Activated naive CD4-positive, alpha-beta T cell treated with anti-CD3 and anti-CD28 coated beads, Interleukin-2, amount 50 U/mL, for 24 hours (primary cell): ENCODE measurements around the gene PDPK1.
"Not testable (repeated sequence)": the region's sequence is repeated elsewhere in the genome, so short reads cannot be mapped to it uniquely, and the experiment has no call there.

Experiments
- H3K27ac Mint-ChIP-seq: one replicate; pipeline ENCODE4 v1.8.0; 2021; ENCODE audit warnings: mild to moderate bottlenecking, mixed read lengths
- H3K27me3 Mint-ChIP-seq: one replicate; pipeline ENCODE4 v1.8.0; 2021; ENCODE audit warnings: mixed read lengths
- H3K36me3 Mint-ChIP-seq: one replicate; pipeline ENCODE4 v1.8.0; 2021; ENCODE audit warnings: mixed read lengths
- H3K4me1 Mint-ChIP-seq: one replicate; pipeline ENCODE4 v1.8.0; 2021; ENCODE audit warnings: mixed read lengths
- H3K4me3 Mint-ChIP-seq: one replicate; pipeline ENCODE4 v1.8.0; 2021; ENCODE audit warnings: mild to moderate bottlenecking, mixed read lengths
- H3K9me3 Mint-ChIP-seq: one replicate; pipeline ENCODE4 v1.8.0; 2021; ENCODE audit warnings: mixed read lengths

PDPK1 gene

GRCh38 chr16:2528161-2529060, 9.4 kb upstream of the PDPK1 start:
- no peaks in the 10 kb centered on the region for H3K27me3 Mint-ChIP-seq
- H3K36me3 Mint-ChIP-seq, result peaks cover 1% of the 10 kb centered on the region
- no peak overlapping the region for H3K27ac Mint-ChIP-seq
- H3K4me3 Mint-ChIP-seq, result no peak overlapping the region
- peaks cover 16% of the 10 kb centered on the region for H3K4me1 Mint-ChIP-seq
- H3K9me3 Mint-ChIP-seq, result no peaks in the 10 kb centered on the region

- H3K36me3 Mint-ChIP-seq, result no peaks in the 10 kb centered on the region
- H3K27me3 Mint-ChIP-seq, result no peaks in the 10 kb centered on the region
- H3K27ac Mint-ChIP-seq, result no peak overlapping the region
- no peak overlapping the region for H3K4me3 Mint-ChIP-seq
- no peaks in the 10 kb centered on the region for H3K9me3 Mint-ChIP-seq
- peaks cover 14% of the 10 kb centered on the region for H3K4me1 Mint-ChIP-seq
These were observed 8.5 kb upstream of the PDPK1 start for GRCh38 chr16:2529061-2529931.

GRCh38 chr16:2529961-2530628, 7.7 kb upstream of the PDPK1 start:
- H3K36me3 Mint-ChIP-seq, result no peaks in the 10 kb centered on the region
- peaks cover 10% of the 10 kb centered on the region for H3K4me1 Mint-ChIP-seq
- H3K9me3 Mint-ChIP-seq, result no peaks in the 10 kb centered on the region
- H3K27ac Mint-ChIP-seq, result no peak overlapping the region
- H3K27me3 Mint-ChIP-seq, result no peaks in the 10 kb centered on the region
- no peak overlapping the region for H3K4me3 Mint-ChIP-seq

GRCh38 chr16:2530629-2531318, 7.0 kb upstream of the PDPK1 start:
- H3K36me3 Mint-ChIP-seq, result no peaks in the 10 kb centered on the region
- H3K9me3 Mint-ChIP-seq, result no peaks in the 10 kb centered on the region
- H3K4me3 Mint-ChIP-seq, result peak overlapping the region; percentile 93
- no peaks in the 10 kb centered on the region for H3K27me3 Mint-ChIP-seq
- H3K27ac Mint-ChIP-seq, result peak overlapping the region; percentile 77
- peaks cover 10% of the 10 kb centered on the region for H3K4me1 Mint-ChIP-seq

GRCh38 chr16:2531371-2531695, 6.5 kb upstream of the PDPK1 start, which contains the start of gene CEMP1:
CEMP1 (minus strand) TSS chr16:2531408; CDS start chr16:2531073, 335 bp downstream.
- H3K36me3 Mint-ChIP-seq, result no peaks in the 10 kb centered on the region
- peak within 1 kb of the TSS; percentile 93 for H3K4me3 Mint-ChIP-seq
- H3K27ac Mint-ChIP-seq, result peak within 1 kb of the TSS; percentile 97
- H3K9me3 Mint-ChIP-seq, result no peaks in the 10 kb centered on the region
- H3K4me1 Mint-ChIP-seq, result peaks cover 10% of the 10 kb centered on the region
- H3K27me3 Mint-ChIP-seq, result no peaks in the 10 kb centered on the region

GRCh38 chr16:2531696-2532493, 5.9 kb upstream of the PDPK1 start:
- Mint-ChIP-seq H3K36me3 (no peaks in the 10 kb centered on the region), H3K4me1 (peaks cover 10% of the 10 kb centered on the region)

GRCh38 chr16:2532494-2533141, 5.2 kb upstream of the PDPK1 start:
- Mint-ChIP-seq H3K4me3 (peak overlapping the region; percentile 93), H3K36me3 (no peaks in the 10 kb centered on the region), H3K9me3 (no peaks in the 10 kb centered on the region), H3K27ac (peak overlapping the region; percentile 97), H3K4me1 (peaks cover 15% of the 10 kb centered on the region), H3K27me3 (no peaks in the 10 kb centered on the region)

More at GRCh38 chr16:2531696-2532493, 5.9 kb upstream of the PDPK1 start:
- Mint-ChIP-seq H3K27me3 (no peaks in the 10 kb centered on the region), H3K9me3 (no peaks in the 10 kb centered on the region), H3K4me3 (peak overlapping the region; percentile 93), H3K27ac (peak overlapping the region; percentile 97)

GRCh38 chr16:2533142-2533755, 4.6 kb upstream of the PDPK1 start:
- H3K27ac Mint-ChIP-seq, result peak overlapping the region; percentile 97
- not testable (repeated sequence) for H3K27me3 Mint-ChIP-seq, H3K9me3 Mint-ChIP-seq, H3K36me3 Mint-ChIP-seq
- peaks cover 15% of the 10 kb centered on the region for H3K4me1 Mint-ChIP-seq
- peak overlapping the region; percentile 93 for H3K4me3 Mint-ChIP-seq

GRCh38 chr16:2533912-2534311, 3.9 kb upstream of the PDPK1 start:
- Mint-ChIP-seq H3K27ac (peak overlapping the region; percentile 35), H3K9me3 (no peaks in the 10 kb centered on the region), H3K27me3 (no peaks in the 10 kb centered on the region), H3K4me3 (peak overlapping the region; percentile 68), H3K4me1 (peaks cover 19% of the 10 kb centered on the region), H3K36me3 (peaks cover 2% of the 10 kb centered on the region)

GRCh38 chr16:2534335-2534734, 3.5 kb upstream of the PDPK1 start:
- H3K4me1 Mint-ChIP-seq, result peaks cover 22% of the 10 kb centered on the region
- H3K4me3 Mint-ChIP-seq, H3K9me3 Mint-ChIP-seq: not testable (repeated sequence)

GRCh38 chr16:2535625-2536013, 2.2 kb upstream of the PDPK1 start:
- Mint-ChIP-seq H3K27ac (no peak overlapping the region), H3K4me1 (peaks cover 32% of the 10 kb centered on the region), H3K9me3 (no peaks in the 10 kb centered on the region), H3K4me3 (no peak overlapping the region), H3K36me3 (peaks cover 2% of the 10 kb centered on the region), H3K27me3 (no peaks in the 10 kb centered on the region)

More at GRCh38 chr16:2534335-2534734, 3.5 kb upstream of the PDPK1 start:
- not testable (repeated sequence) for H3K36me3 Mint-ChIP-seq, H3K27ac Mint-ChIP-seq, H3K27me3 Mint-ChIP-seq

- H3K4me1 Mint-ChIP-seq, result peaks cover 39% of the 10 kb centered on the region
- not testable (repeated sequence) for H3K36me3 Mint-ChIP-seq, H3K27me3 Mint-ChIP-seq, H3K27ac Mint-ChIP-seq, H3K9me3 Mint-ChIP-seq
- H3K4me3 Mint-ChIP-seq, result peak overlapping the region; percentile 92
These were observed 1.5 kb downstream of the PDPK1 start for GRCh38 chr16:2539192-2539844.

GRCh38 chr16:2539845-2540458, 2.1 kb downstream of the PDPK1 start:
- H3K27ac Mint-ChIP-seq, H3K9me3 Mint-ChIP-seq, H3K36me3 Mint-ChIP-seq, H3K27me3 Mint-ChIP-seq: not testable (repeated sequence)
- Mint-ChIP-seq H3K4me1 (peaks cover 40% of the 10 kb centered on the region), H3K4me3 (peak overlapping the region; percentile 92)
